SK-N-SH treated with all-trans-retinoic acid at 6 μM for 48 hours (cell line): ENCODE results near the gene TPRX2.

Experiments used
- ATAC-seq: fragments of 200-7000 bp; cut with Tn5 transposase; 3 replicates; pipeline ENCODE4 v1.9.1; 2020; ENCODE audit warnings: mild to moderate bottlenecking, moderate library complexity
- ARNTL ChIP-seq: fragments of 450-650 bp; formaldehyde crosslinking; IDR thresholded peaks from 2 replicates; pipeline ENCODE4 v1.5.0; 2020; ENCODE audit warnings: low read depth, mild to moderate bottlenecking, moderate library complexity, borderline replicate concordance
- BACH2 ChIP-seq: fragments of 250-450 bp; sonication (Bioruptor Pico); IDR thresholded peaks from 2 replicates; pipeline ENCODE4 v1.9.0; 2021; ENCODE audit warnings: mild to moderate bottlenecking, borderline replicate concordance
- CSDC2 ChIP-seq: fragments of 250-450 bp; sonication (Bioruptor Pico); IDR thresholded peaks from 2 replicates; pipeline ENCODE4 v1.5.0; 2020; ENCODE audit warnings: mild to moderate bottlenecking, moderate library complexity
- ESRRG ChIP-seq: fragments of 250-450 bp; sonication (Bioruptor Pico); IDR thresholded peaks from 2 replicates; pipeline ENCODE4 v1.6.1; 2021; ENCODE audit warnings: mild to moderate bottlenecking
- ISL1 ChIP-seq: fragments of 250-450 bp; sonication (Bioruptor Pico); IDR thresholded peaks from 2 replicates; pipeline ENCODE4 v2.1.2; 2022; ENCODE audit warnings: mild to moderate bottlenecking, moderate library complexity
- OSR1 ChIP-seq: fragments of 250-450 bp; sonication (Bioruptor Pico); IDR thresholded peaks from 2 replicates; pipeline ENCODE4 v1.8.0; 2022; ENCODE audit warnings: moderate library complexity, mild to moderate bottlenecking, inconsistent platforms
- PPARA ChIP-seq: fragments of 250-450 bp; sonication (Bioruptor Pico); IDR thresholded peaks from 2 replicates; pipeline ENCODE4 v1.5.0; 2020; ENCODE audit warnings: mild to moderate bottlenecking, borderline replicate concordance
- RARB ChIP-seq: fragments of 250-450 bp; sonication (Bioruptor Pico); IDR thresholded peaks from 2 replicates; pipeline ENCODE4 v1.8.0; 2021; ENCODE audit warnings: mild to moderate bottlenecking, moderate library complexity
- TCF4 ChIP-seq: fragments of 250-450 bp; sonication (Bioruptor Pico); IDR thresholded peaks from 2 replicates; pipeline ENCODE4 v1.8.0; 2021; ENCODE audit warnings: mild to moderate bottlenecking, moderate library complexity, borderline replicate concordance
- TOX ChIP-seq: fragments of 250-450 bp; sonication (Bioruptor Pico); IDR thresholded peaks from 2 replicates; pipeline ENCODE4 v1.8.0; 2021; ENCODE audit warnings: mild to moderate bottlenecking, moderate library complexity, borderline replicate concordance
- ZC3H10 ChIP-seq: fragments of 250-450 bp; sonication (Bioruptor Pico); IDR thresholded peaks from 2 replicates; pipeline ENCODE4 v1.5.1; 2021; ENCODE audit warnings: mild to moderate bottlenecking, moderate library complexity
- ZFP3 ChIP-seq: fragments of 250-450 bp; sonication (Bioruptor Pico); IDR thresholded peaks from 2 replicates; pipeline ENCODE4 v1.5.0; 2020; ENCODE audit warnings: mild to moderate bottlenecking, moderate library complexity
- ZFP30 ChIP-seq: fragments of 450-650 bp; formaldehyde crosslinking; IDR thresholded peaks from 2 replicates; pipeline ENCODE4 v1.5.0; 2022; ENCODE audit warnings: mild to moderate bottlenecking, moderate library complexity
- ZNF565 ChIP-seq: fragments of 450-650 bp; formaldehyde crosslinking; conservative IDR thresholded peaks from 2 replicates; pipeline ENCODE4 v1.5.0; 2020; ENCODE audit warnings: low read depth, mild to moderate bottlenecking, moderate library complexity
- ZNF70 ChIP-seq: fragments of 450-650 bp; formaldehyde crosslinking; IDR thresholded peaks from 2 replicates; pipeline ENCODE4 v1.5.0; 2020; ENCODE audit warnings: mild to moderate bottlenecking, moderate library complexity
- ZNF8 ChIP-seq: fragments of 450-650 bp; formaldehyde crosslinking; IDR thresholded peaks from 2 replicates; pipeline ENCODE4 v1.5.0; 2020; ENCODE audit warnings: mild to moderate bottlenecking, moderate library complexity
- TF ChIP-seq, protein P1 (sequence below): fragments of 250-450 bp; sonication (Bioruptor Pico); IDR thresholded peaks from 2 replicates; pipeline ENCODE4 v1.5.1; 2020; ENCODE audit warnings: low read depth, mild to moderate bottlenecking, moderate library complexity
- TF ChIP-seq, protein P2 (sequence below): fragments of 250-450 bp; sonication (Bioruptor Pico); IDR thresholded peaks from 2 replicates; pipeline ENCODE4 v1.8.0; 2020; ENCODE audit warnings: mild to moderate bottlenecking, moderate library complexity, borderline replicate concordance
- TF ChIP-seq, protein P3 (sequence below): fragments of 250-450 bp; sonication (Bioruptor Pico); IDR thresholded peaks from 2 replicates; pipeline ENCODE4 v1.5.0; 2020; ENCODE audit warnings: mild to moderate bottlenecking, moderate library complexity
- TF ChIP-seq, protein P4 (sequence below): fragments of 250-450 bp; sonication (Bioruptor Pico); IDR thresholded peaks from 2 replicates; pipeline ENCODE4 v1.5.1; 2021; ENCODE audit warnings: mild to moderate bottlenecking, moderate library complexity
- TF ChIP-seq, protein P5 (sequence below): fragments of 250-450 bp; sonication (Bioruptor Pico); IDR thresholded peaks from 2 replicates; pipeline ENCODE4 v1.8.0; 2021; ENCODE audit warnings: low read depth, mild to moderate bottlenecking, moderate library complexity, borderline replicate concordance

TPRX2 gene

DNA sequence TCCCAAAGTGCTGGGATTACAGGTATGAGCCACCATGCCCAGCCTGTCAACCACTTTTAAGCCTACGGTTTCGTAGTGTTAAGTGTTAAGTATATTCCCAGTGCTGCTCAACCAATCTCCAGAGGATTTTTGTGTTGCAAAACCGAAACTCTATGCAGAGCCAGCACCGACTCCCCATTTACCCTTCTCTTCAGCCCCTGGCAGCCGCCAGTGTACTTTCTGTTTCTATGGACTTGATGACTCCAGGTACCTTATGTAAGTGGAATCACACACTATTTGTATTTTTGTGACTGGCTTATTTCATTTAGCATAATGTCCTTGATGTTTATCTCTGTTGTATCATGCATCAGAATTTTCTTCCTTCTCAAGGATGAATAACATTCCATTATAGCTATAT lies 26.0 kb downstream of the TPRX2 start:
- no peak for TF ChIP-seq BACH2 (CRISPR knock-in tag)
- TF ChIP-seq ARNTL (CRISPR knock-in tag), result no peak
- TF ChIP-seq, protein P1, sequence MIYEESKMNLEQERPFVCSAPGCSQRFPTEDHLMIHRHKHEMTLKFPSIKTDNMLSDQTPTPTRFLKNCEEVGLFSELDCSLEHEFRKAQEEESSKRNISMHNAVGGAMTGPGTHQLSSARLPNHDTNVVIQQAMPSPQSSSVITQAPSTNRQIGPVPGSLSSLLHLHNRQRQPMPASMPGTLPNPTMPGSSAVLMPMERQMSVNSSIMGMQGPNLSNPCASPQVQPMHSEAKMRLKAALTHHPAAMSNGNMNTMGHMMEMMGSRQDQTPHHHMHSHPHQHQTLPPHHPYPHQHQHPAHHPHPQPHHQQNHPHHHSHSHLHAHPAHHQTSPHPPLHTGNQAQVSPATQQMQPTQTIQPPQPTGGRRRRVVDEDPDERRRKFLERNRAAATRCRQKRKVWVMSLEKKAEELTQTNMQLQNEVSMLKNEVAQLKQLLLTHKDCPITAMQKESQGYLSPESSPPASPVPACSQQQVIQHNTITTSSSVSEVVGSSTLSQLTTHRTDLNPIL (CRISPR knock-in tag), result no peak
- TF ChIP-seq ISL1, result no peak
- no peak for TF ChIP-seq ZFP3 (CRISPR knock-in tag)
- no peak for TF ChIP-seq ZFP30
- TF ChIP-seq ZNF70 (CRISPR knock-in tag), result no peak
- no peak for TF ChIP-seq TOX (CRISPR knock-in tag)
- TF ChIP-seq, protein P2, sequence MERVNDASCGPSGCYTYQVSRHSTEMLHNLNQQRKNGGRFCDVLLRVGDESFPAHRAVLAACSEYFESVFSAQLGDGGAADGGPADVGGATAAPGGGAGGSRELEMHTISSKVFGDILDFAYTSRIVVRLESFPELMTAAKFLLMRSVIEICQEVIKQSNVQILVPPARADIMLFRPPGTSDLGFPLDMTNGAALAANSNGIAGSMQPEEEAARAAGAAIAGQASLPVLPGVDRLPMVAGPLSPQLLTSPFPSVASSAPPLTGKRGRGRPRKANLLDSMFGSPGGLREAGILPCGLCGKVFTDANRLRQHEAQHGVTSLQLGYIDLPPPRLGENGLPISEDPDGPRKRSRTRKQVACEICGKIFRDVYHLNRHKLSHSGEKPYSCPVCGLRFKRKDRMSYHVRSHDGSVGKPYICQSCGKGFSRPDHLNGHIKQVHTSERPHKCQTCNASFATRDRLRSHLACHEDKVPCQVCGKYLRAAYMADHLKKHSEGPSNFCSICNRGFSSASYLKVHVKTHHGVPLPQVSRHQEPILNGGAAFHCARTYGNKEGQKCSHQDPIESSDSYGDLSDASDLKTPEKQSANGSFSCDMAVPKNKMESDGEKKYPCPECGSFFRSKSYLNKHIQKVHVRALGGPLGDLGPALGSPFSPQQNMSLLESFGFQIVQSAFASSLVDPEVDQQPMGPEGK, result no peak
- TF ChIP-seq ZNF565, result no peak
- TF ChIP-seq ZC3H10 (CRISPR knock-in tag), result no peak
- no peak for ATAC-seq

DNA sequence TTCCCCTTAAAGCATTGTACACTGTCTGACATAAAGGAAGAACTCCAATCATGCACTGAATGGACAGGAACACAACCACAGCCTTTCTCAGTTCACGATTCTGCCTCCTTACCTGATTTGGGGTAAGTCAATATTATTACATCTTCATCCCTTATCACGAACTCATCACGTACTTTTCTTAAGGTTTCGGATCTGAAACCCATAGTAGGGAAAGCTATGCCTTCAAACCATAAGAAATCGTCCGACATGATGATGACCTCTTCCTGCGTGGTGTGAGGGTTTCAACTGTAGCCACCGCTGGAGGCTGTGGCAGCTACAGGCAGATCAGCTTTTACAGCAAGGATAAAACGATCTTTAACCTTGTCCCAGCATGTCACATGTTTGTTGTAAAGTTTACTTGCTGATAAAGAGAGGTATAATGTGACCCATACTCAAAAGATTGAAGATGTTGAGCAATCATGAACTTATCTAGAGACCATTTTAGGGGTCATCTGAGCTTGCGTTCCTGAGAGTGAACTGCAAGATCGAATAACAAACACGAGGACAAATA lies 27.1 kb downstream of the TPRX2 start, which contains the start of gene SULT2A1:
Gene SULT2A1 (minus strand): TSS at position 306 of the 550 bp plus-strand sequence. CDS start 58 bp downstream, at position 248.
- no peak for ATAC-seq
- TF ChIP-seq ZFP30 (no peak), ISL1 (no peak), ZNF8 (CRISPR knock-in tag) (no peak), TCF4 (no peak), ZFP3 (CRISPR knock-in tag) (no peak), OSR1 (CRISPR knock-in tag) (no peak), PPARA (no peak), ARNTL (CRISPR knock-in tag) (no peak), TOX (CRISPR knock-in tag) (no peak), ZC3H10 (CRISPR knock-in tag) (no peak), CSDC2 (CRISPR knock-in tag) (no peak), ESRRG (no peak), RARB (CRISPR knock-in tag) (no peak), ZNF565 (no peak), BACH2 (CRISPR knock-in tag) (no peak)
- TF ChIP-seq, protein P1 (CRISPR knock-in tag), result no peak
- TF ChIP-seq, protein P3, sequence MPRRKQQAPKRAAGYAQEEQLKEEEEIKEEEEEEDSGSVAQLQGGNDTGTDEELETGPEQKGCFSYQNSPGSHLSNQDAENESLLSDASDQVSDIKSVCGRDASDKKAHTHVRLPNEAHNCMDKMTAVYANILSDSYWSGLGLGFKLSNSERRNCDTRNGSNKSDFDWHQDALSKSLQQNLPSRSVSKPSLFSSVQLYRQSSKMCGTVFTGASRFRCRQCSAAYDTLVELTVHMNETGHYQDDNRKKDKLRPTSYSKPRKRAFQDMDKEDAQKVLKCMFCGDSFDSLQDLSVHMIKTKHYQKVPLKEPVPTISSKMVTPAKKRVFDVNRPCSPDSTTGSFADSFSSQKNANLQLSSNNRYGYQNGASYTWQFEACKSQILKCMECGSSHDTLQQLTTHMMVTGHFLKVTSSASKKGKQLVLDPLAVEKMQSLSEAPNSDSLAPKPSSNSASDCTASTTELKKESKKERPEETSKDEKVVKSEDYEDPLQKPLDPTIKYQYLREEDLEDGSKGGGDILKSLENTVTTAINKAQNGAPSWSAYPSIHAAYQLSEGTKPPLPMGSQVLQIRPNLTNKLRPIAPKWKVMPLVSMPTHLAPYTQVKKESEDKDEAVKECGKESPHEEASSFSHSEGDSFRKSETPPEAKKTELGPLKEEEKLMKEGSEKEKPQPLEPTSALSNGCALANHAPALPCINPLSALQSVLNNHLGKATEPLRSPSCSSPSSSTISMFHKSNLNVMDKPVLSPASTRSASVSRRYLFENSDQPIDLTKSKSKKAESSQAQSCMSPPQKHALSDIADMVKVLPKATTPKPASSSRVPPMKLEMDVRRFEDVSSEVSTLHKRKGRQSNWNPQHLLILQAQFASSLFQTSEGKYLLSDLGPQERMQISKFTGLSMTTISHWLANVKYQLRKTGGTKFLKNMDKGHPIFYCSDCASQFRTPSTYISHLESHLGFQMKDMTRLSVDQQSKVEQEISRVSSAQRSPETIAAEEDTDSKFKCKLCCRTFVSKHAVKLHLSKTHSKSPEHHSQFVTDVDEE (CRISPR knock-in tag), result no peak
- TF ChIP-seq, protein P4, sequence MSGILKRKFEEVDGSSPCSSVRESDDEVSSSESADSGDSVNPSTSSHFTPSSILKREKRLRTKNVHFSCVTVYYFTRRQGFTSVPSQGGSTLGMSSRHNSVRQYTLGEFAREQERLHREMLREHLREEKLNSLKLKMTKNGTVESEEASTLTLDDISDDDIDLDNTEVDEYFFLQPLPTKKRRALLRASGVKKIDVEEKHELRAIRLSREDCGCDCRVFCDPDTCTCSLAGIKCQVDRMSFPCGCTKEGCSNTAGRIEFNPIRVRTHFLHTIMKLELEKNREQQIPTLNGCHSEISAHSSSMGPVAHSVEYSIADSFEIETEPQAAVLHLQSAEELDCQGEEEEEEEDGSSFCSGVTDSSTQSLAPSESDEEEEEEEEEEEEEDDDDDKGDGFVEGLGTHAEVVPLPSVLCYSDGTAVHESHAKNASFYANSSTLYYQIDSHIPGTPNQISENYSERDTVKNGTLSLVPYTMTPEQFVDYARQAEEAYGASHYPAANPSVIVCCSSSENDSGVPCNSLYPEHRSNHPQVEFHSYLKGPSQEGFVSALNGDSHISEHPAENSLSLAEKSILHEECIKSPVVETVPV (CRISPR knock-in tag), result no peak
- TF ChIP-seq, protein P5, sequence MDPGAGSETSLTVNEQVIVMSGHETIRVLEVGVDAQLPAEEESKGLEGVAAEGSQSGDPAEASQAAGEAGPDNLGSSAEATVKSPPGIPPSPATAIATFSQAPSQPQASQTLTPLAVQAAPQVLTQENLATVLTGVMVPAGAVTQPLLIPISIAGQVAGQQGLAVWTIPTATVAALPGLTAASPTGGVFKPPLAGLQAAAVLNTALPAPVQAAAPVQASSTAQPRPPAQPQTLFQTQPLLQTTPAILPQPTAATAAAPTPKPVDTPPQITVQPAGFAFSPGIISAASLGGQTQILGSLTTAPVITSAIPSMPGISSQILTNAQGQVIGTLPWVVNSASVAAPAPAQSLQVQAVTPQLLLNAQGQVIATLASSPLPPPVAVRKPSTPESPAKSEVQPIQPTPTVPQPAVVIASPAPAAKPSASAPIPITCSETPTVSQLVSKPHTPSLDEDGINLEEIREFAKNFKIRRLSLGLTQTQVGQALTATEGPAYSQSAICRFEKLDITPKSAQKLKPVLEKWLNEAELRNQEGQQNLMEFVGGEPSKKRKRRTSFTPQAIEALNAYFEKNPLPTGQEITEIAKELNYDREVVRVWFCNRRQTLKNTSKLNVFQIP (CRISPR knock-in tag), result no peak
- TF ChIP-seq, protein P2, result no peak
